Endothelial cell of umbilical vein (primary cell): ENCODE data around the gene SLC30A3. TPM values are rescaled to one million over a fixed set of nuclear protein-coding genes. Genes with fewer than 3 reads are reported as not detected.
A peak's percentile ranks its signal among the peaks of the same experiment; 100 is the strongest.

ENCODE experiments used
- BruUV-seq: library from RNA; stranded (reverse); fragments of 400-500 nt; replicated peaks from 2 replicates; lab custom pipeline; 2021; lab: Mats Ljungman, UMichigan
- CTCF ChIA-PET: fragments of 300-600, 350-600 bp; sonication (Branson Sonifier 250); formaldehyde crosslinking; loops from one replicate; lab custom pipeline; 2021; ENCODE audit warnings: antibody characterized with exemption, inconsistent platforms; lab: Charles Lee
- POLR2A ChIA-PET: fragments of 300-600, 350-600 bp; sonication (Branson Sonifier 250); formaldehyde crosslinking; loops from one replicate; lab custom pipeline; 2021; ENCODE audit warnings: antibody characterized with exemption, inconsistent platforms; lab: Charles Lee
- DNase-seq: peaks from one replicate; pipeline ENCODE4 v3.0.0-alpha.2; 2011; ENCODE audit warnings: low read depth, low spot score
- FAIRE-seq: peaks from 2 replicates; lab custom pipeline; 2011; peaks lifted over from hg19 to GRCh38; lab: Jason Lieb, UNC
- H2AFZ ChIP-seq: 2 replicates; pipeline ENCODE4 v1.6.0; 2012; ENCODE audit warnings: low read depth, low read length, control low read depth, inconsistent platforms
- H3K27ac ChIP-seq: 2 replicates; pipeline ENCODE4 v1.5.1; 2011; ENCODE audit warnings: low read depth, mild to moderate bottlenecking, control low read depth, low read length, moderate library complexity; ENCODE audit not compliant: insufficient read depth
- H3K27me3 ChIP-seq, 2 experiments: 2 replicates each; pipeline versions ENCODE4 v1.6.0 to v1.6.1; 2011; ENCODE audit warnings: low read length in 2 of 2, mixed read lengths in 1 of 2; ENCODE audit not compliant: control insufficient read depth in 2 of 2, insufficient read depth in 2 of 2
- H3K36me3 ChIP-seq, 2 experiments: 2 replicates in 1 of 2; 3 replicates in 1 of 2; pipeline ENCODE4 v1.5.1; 2011; ENCODE audit warnings: low read length in 2 of 2, mild to moderate bottlenecking in 1 of 2, moderate library complexity in 1 of 2; ENCODE audit not compliant: control insufficient read depth in 2 of 2, insufficient read depth in 2 of 2; ENCODE audit errors: extremely low read depth in 1 of 2
- H3K4me1 ChIP-seq: 3 replicates; pipeline ENCODE4 v1.5.1; 2011; ENCODE audit warnings: mild to moderate bottlenecking, low read length; ENCODE audit not compliant: control insufficient read depth, insufficient read depth; ENCODE audit errors: extremely low read depth
- H3K4me2 ChIP-seq: 2 replicates; pipeline ENCODE4 v1.6.1; 2011; ENCODE audit warnings: low read length, control low read depth, mixed read lengths; ENCODE audit not compliant: insufficient read depth
- H3K4me3 ChIP-seq, 3 experiments: fragments of 200-600 bp in 1 of 3; sonication (generic), shearing (Covaris generic) in 1 of 3; replicated peaks in 1 of 3; 2 replicates each; pipeline ENCODE4 v1.5.1; 2011 to 2016; ENCODE audit warnings: control low read depth in 3 of 3, low read length in 3 of 3, mild to moderate bottlenecking in 2 of 3, inconsistent platforms in 1 of 3, low read depth in 1 of 3, moderate library complexity in 1 of 3; ENCODE audit not compliant: insufficient read depth in 1 of 3
- H3K79me2 ChIP-seq: 2 replicates; pipeline ENCODE4 v1.6.0; 2012; ENCODE audit warnings: low read length, inconsistent platforms; ENCODE audit not compliant: control insufficient read depth, insufficient read depth
- H3K9ac ChIP-seq: replicated peaks from 2 replicates; pipeline ENCODE3; 2011; ENCODE audit warnings: low read length, control low read depth; ENCODE audit not compliant: insufficient read depth; ENCODE audit errors: extremely low read depth
- H3K9me1 ChIP-seq: replicated peaks from 3 replicates; pipeline ENCODE4 v1.6.0; 2011; ENCODE audit warnings: mild to moderate bottlenecking, low read length; ENCODE audit not compliant: control insufficient read depth, insufficient read depth; ENCODE audit errors: extremely low read depth
- H3K9me3 ChIP-seq: replicated peaks from 2 replicates; pipeline ENCODE4 v1.5.1; 2012; ENCODE audit warnings: low read length, inconsistent platforms; ENCODE audit not compliant: control insufficient read depth, insufficient read depth
- H4K20me1 ChIP-seq: replicated peaks from 2 replicates; pipeline ENCODE3; 2011; ENCODE audit warnings: mild to moderate bottlenecking, low read length; ENCODE audit not compliant: control insufficient read depth, insufficient read depth; ENCODE audit errors: extremely low read depth
- CTCF ChIP-seq, 2 donors: IDR thresholded peaks; 1 replicate in 1 of 2; 2 replicates in 1 of 2; pipeline ENCODE4 v1.5.1; 2011; ENCODE audit warnings: low read length in 2 of 2, mild to moderate bottlenecking in 2 of 2, moderate library complexity in 2 of 2, control low read depth in 1 of 2, inconsistent platforms in 1 of 2, low read depth in 1 of 2; ENCODE audit not compliant: insufficient read depth in 1 of 2; ENCODE audit errors: extremely low read depth in 1 of 2
- EZH2 ChIP-seq: IDR thresholded peaks from 2 replicates; pipeline ENCODE4 v1.6.1; 2012; ENCODE audit warnings: borderline replicate concordance, low read depth, mild to moderate bottlenecking, moderate library complexity, low read length, inconsistent platforms; ENCODE audit not compliant: severe bottlenecking
- FOS ChIP-seq: IDR thresholded peaks from 2 replicates; pipeline ENCODE4 v1.6.1; 2011; ENCODE audit warnings: mild to moderate bottlenecking, low read length, moderate library complexity, borderline replicate concordance; ENCODE audit not compliant: insufficient read depth
- GATA2 ChIP-seq: IDR thresholded peaks from 2 replicates; pipeline ENCODE4 v1.7.0; 2011; ENCODE audit warnings: low read depth, mild to moderate bottlenecking, moderate library complexity, mixed read lengths, low read length; ENCODE audit not compliant: insufficient read length, insufficient read depth
- JUN ChIP-seq: IDR thresholded peaks from 2 replicates; pipeline ENCODE4 v1.6.1; 2011; ENCODE audit warnings: borderline replicate concordance, low read depth; ENCODE audit not compliant: insufficient read length, insufficient read depth
- MAX ChIP-seq: IDR thresholded peaks from 2 replicates; pipeline ENCODE4 v1.6.1; 2011; ENCODE audit not compliant: insufficient read depth, insufficient read length
- MYC ChIP-seq: IDR thresholded peaks from one replicate; pipeline ENCODE4 v1.6.1; 2011; ENCODE audit warnings: mild to moderate bottlenecking, low read depth, low read length
- POLR2A ChIP-seq: IDR thresholded peaks from 2 replicates; pipeline ENCODE4 v1.6.1; 2012; ENCODE audit warnings: low read depth, mild to moderate bottlenecking, control low read depth, low read length
- POLR2AphosphoS5 ChIP-seq: IDR thresholded peaks from 2 replicates; pipeline ENCODE4 v1.6.1; 2012; ENCODE audit warnings: low read depth, mild to moderate bottlenecking, control low read depth, low read length, moderate library complexity; ENCODE audit not compliant: insufficient read depth
- dilution Hi-C: fragments of 300-500 bp; cut with MboI; formaldehyde crosslinking; loops from one replicate; pipeline ENCODE4 v1.15.0; 2019; ENCODE audit warnings: low sequenced_read_pairs; ENCODE audit not compliant: extremely low pct_ligation_motif_present
- intact Hi-C: fragments of 100-400 bp; cut with micrococcal nuclease; formaldehyde crosslinking; loops from one replicate; pipeline ENCODE4 v1.10.0; 2022
- polyA plus RNA-seq, 4 experiments: library from polyadenylated mRNA; depleted of rRNA in 3 of 4; stranded (reverse) in 3 of 4; unstranded in 1 of 4; fragments of >200 nt; gene quantifications; 2 replicates each; pipeline versions ENCODE4 v1.2.1 to v1.2.3, GENCODE V29; 2011 to 2012; ENCODE audit warnings: missing spikeins in 1 of 4
- total RNA-seq: library from RNA; stranded (reverse); gene quantifications from 2 replicates; pipeline ENCODE4 v1.2.3, GENCODE V29; 2021

Gene SLC30A3
- total and polyA plus RNA-seq, 2 donors (not counting 3 experiments of a cell fraction or from before 2014, with no cell fraction given), result 16.7 to 63.9 TPM

DNA sequence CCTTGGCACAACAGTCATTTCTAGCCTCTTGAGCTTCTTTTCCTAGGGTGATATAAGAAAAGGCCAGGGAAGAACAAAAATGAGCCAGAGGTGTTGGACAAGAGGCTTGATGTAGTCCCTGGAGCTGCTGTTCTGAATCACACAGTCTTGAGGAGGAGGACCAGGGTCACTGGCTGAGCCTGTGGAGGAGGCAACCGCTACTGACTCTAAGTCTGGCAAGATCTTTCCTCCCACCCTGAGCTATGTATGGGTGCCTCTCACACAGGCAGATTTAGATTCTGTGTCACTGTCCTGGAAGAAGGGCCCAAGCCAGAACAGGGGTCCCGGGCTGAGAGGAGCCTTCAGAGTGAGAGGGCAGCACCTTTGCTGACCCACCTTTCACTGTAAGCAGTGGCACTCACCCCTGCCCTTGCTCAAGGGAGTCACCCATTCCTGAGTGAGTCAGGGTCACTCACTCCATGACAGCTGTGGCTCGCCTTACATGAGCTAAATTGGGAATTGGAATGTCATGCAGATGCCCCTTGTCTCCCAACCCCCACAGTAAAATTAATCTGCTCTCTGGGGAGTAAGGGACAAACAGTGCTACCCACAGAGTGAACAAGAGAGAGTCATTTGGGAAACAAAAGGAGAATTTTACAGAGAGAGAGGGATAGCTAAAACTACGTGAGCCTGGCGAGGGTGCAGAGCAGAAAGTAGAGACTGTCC is 19.2 kb upstream of the SLC30A3 start, which contains the start of gene TRIM54:
TRIM54 (plus strand) TSS at position 575 of the 705 bp plus-strand sequence. CDS start 303 bp downstream, outside the sequence.
- CTCF ChIA-PET, result interaction anchor here (1.3 to 9.1 kb wide), 10 partner anchors 9 to 197 kb away, joined by 3 to 143 read pairs (median 42); partner anchors contain the start of genes PREB and SLC30A3
- dilution Hi-C loops (no loop called here), intact Hi-C loops (loop anchor here (10.0 kb wide), 1 partner anchor 317 kb away; no protein-coding TSS in a partner anchor)
- Histone ChIP-seq H3K9ac (no peak within 1 kb of the TSS), H3K36me3 (no peaks in the 10 kb centered on the region), H3K27ac (no peak within 1 kb of the TSS), H3K27me3 (no peaks in the 10 kb centered on the region), H3K79me2 (no peaks in the 10 kb centered on the region), H3K9me3 (no peaks in the 10 kb centered on the region), H3K4me3 (no peak within 1 kb of the TSS), H3K4me2 (no peak within 1 kb of the TSS), H3K4me1 (peaks cover 6% of the 10 kb centered on the region), H4K20me1 (no peaks in the 10 kb centered on the region), H3K9me1 (no peaks in the 10 kb centered on the region), H2AFZ (peak within 1 kb of the TSS; percentile 9)
- no TSS peak for BruUV-seq
- FAIRE-seq (no peak), DNase-seq (no peak)
- POLR2A ChIA-PET, result no interaction called here
- no peak for TF ChIP-seq GATA2
- TF ChIP-seq MAX, result no peak
- no peak for TF ChIP-seq POLR2A
- no peak for TF ChIP-seq EZH2
- TF ChIP-seq POLR2AphosphoS5, result no peak
- TF ChIP-seq JUN, result no peak
- no peak for TF ChIP-seq CTCF (IDR thresholded peaks at IDR 0.05; ENCODE audit: extremely low read depth in 1 of 2, insufficient read depth in 1 of 2, low read depth in 1 of 2, low read length in 2 of 2)
- TF ChIP-seq FOS, result no peak
- TF ChIP-seq MYC, result no peak
